ENCODE data around the gene RYR3. TPM values are rescaled to one million over a fixed set of nuclear protein-coding genes. Genes with fewer than 3 reads are reported as not detected.

Gene RYR3
- total and polyA plus RNA-seq, 2 of the 13 experiments (the other 11 are each of a cell fraction or from before 2014, with no cell fraction given): not detected

DNA sequence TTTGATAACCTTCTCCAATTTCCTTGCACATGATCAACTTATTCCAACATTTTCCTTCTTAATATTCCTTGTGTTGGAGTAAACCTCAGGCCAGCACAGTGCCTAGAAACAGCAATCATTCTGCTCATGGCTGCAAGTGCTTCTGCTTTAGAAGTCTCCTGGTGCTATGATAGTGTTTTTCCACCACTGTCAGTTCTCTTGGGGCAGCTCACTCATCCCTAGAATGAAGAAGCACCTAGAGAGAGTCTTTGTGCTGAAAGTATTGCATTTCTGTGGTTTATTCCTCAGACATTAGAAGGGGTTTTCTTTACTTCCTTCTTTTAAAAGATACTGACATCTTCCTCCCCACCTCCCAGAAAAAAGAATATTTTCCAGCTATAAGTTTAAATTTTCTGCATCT is 183.5 kb downstream of the RYR3 start:
- DNase-seq (ENCODE audit: low spot score) (no peak), FAIRE-seq (no peak), ATAC-seq (no peak)
- Histone ChIP-seq H3K9me3 (ENCODE audit: low read length) (peaks cover 4% of the 10 kb centered on the region; the same call in 1 of the 2 replicates), H3K9ac (ENCODE audit: insufficient read depth, low read depth, low read length) (no peak overlapping the region), H3K4me1 (ENCODE audit: insufficient read depth, low read length) (no peaks in the 10 kb centered on the region), H3K4me3 (replicated peaks in 1 of 3; ENCODE audit: insufficient read depth in 1 of 3, low read depth in 2 of 3, low read length in 3 of 3) (no peak overlapping the region), H2AFZ (ENCODE audit: low read length) (no peak overlapping the region), H3K79me2 (ENCODE audit: insufficient read depth, low read length) (no peaks in the 10 kb centered on the region), H3K27me3 (ENCODE audit: control insufficient read depth in 1 of 2, insufficient read depth in 2 of 2, low read length in 2 of 2) (no peaks in the 10 kb centered on the region; a peak in 1 of 5 replicates), H3K27ac (ENCODE audit: extremely low read length, insufficient read depth, low read length) (no peak overlapping the region), H4K20me1 (ENCODE audit: insufficient read depth, low read length) (no peaks in the 10 kb centered on the region), H3K36me3 (replicated peaks in 1 of 2; ENCODE audit: control insufficient read depth in 1 of 2, insufficient read depth in 2 of 2, low read length in 2 of 2) (no peaks in the 10 kb centered on the region), H3K4me2 (ENCODE audit: low read depth, low read length) (no peak overlapping the region)
- in situ Hi-C loops (cut with HindIII; ENCODE audit: extremely low pct_ligation_motif_present, low pct_unique_long_range_greater_than_20kb) (no loop called here), intact Hi-C loops (cut with micrococcal nuclease; ENCODE audit: unreplicated experiment) (no loop called here)
- BruUV-seq (replicated peaks): no TSS peak
- TF ChIP-seq ZNF780A (CRISPR knock-in tag; IDR thresholded peaks at IDR 0.05): no peak
- TF ChIP-seq MTA1 (CRISPR knock-in tag; IDR thresholded peaks at IDR 0.05; ENCODE audit: borderline replicate concordance): no peak
- ChIA-PET CTCF (ENCODE audit: low intra/inter-chr PET ratio, low total read pairs) (no interaction called here), POLR2A (no interaction called here)

DNA sequence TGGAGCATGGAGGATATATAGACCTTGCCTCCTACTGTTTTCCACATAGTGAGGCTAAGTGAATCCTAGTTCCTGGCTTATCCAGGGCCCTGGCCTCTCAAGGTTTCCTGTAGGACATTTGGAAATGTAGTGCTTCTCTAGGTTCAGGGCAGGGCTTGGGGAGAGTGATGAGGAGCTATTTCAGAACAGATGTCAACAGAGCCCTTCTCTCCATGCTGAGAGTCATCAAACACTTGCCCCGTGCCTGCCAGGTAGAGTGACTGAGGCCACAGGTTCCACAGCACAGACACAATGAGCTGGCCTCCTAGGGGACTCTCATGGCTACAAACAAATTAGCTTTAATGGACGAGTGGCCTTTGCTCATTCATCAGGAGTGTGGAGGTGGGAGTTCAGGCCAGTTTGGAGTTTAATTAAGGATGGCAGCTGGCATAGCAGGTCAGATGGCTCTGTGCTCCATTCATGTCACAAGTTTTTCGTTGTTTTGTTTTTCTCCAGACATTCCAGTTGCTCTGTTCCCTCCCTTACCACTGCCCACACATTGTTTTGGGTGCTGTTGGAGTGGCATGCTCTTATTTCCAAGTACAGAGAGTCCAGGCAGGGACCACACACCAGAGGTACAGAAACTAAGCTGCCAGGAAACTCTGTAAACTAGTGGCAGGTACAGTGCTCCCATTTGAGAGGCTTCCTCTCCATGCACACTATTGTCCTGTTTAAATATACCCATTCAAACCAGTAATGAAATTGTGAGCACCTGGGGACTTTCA is 189.8 kb downstream of the RYR3 start:
- Histone ChIP-seq H3K79me2 (ENCODE audit: insufficient read depth, low read length) (no peaks in the 10 kb centered on the region), H4K20me1 (ENCODE audit: insufficient read depth, low read length) (no peaks in the 10 kb centered on the region), H3K27ac (ENCODE audit: extremely low read length, insufficient read depth, low read length) (no peak overlapping the region), H3K27me3 (ENCODE audit: control insufficient read depth in 1 of 2, insufficient read depth in 2 of 2, low read length in 2 of 2) (no peaks in the 10 kb centered on the region; a peak in 1 of 5 replicates), H3K9ac (ENCODE audit: insufficient read depth, low read depth, low read length) (no peak overlapping the region), H3K4me3 (replicated peaks in 1 of 3; ENCODE audit: insufficient read depth in 1 of 3, low read depth in 2 of 3, low read length in 3 of 3) (no peak overlapping the region), H3K36me3 (replicated peaks in 1 of 2; ENCODE audit: control insufficient read depth in 1 of 2, insufficient read depth in 2 of 2, low read length in 2 of 2) (no peaks in the 10 kb centered on the region), H3K4me1 (ENCODE audit: insufficient read depth, low read length) (no peaks in the 10 kb centered on the region), H3K4me2 (ENCODE audit: low read depth, low read length) (no peak overlapping the region), H3K9me3 (ENCODE audit: low read length) (no peaks in the 10 kb centered on the region), H2AFZ (ENCODE audit: low read length) (no peak overlapping the region)
- ChIA-PET CTCF (ENCODE audit: low intra/inter-chr PET ratio, low total read pairs) (no interaction called here), POLR2A (no interaction called here)
- BruUV-seq (replicated peaks): no TSS peak
- FAIRE-seq (no peak), ATAC-seq (no peak), DNase-seq (ENCODE audit: low spot score) (no peak)
- intact Hi-C loops (cut with micrococcal nuclease; ENCODE audit: unreplicated experiment) (no loop called here), in situ Hi-C loops (cut with HindIII; ENCODE audit: extremely low pct_ligation_motif_present, low pct_unique_long_range_greater_than_20kb) (no loop called here)
- WGBS (ENCODE audit: low lambda C conversion rate): 0% methylated on average over 2 of the region's 3 CpGs
- no peak for TF ChIP-seq ZNF598 (CRISPR knock-in tag; IDR thresholded peaks at IDR 0.05; ENCODE audit: borderline replicate concordance)
- no peak for TF ChIP-seq ZNF766 (CRISPR knock-in tag; IDR thresholded peaks at IDR 0.05; ENCODE audit: borderline replicate concordance)
- TF ChIP-seq, protein P1, sequence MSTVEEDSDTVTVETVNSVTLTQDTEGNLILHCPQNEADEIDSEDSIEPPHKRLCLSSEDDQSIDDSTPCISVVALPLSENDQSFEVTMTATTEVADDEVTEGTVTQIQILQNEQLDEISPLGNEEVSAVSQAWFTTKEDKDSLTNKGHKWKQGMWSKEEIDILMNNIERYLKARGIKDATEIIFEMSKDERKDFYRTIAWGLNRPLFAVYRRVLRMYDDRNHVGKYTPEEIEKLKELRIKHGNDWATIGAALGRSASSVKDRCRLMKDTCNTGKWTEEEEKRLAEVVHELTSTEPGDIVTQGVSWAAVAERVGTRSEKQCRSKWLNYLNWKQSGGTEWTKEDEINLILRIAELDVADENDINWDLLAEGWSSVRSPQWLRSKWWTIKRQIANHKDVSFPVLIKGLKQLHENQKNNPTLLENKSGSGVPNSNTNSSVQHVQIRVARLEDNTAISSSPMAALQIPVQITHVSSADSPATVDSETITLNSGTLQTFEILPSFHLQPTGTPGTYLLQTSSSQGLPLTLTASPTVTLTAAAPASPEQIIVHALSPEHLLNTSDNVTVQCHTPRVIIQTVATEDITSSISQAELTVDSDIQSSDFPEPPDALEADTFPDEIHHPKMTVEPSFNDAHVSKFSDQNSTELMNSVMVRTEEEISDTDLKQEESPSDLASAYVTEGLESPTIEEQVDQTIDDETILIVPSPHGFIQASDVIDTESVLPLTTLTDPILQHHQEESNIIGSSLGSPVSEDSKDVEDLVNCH (CRISPR knock-in tag; IDR thresholded peaks at IDR 0.05): no peak
- TF ChIP-seq SPEN (CRISPR knock-in tag; IDR thresholded peaks at IDR 0.05; ENCODE audit: low read depth): no peak
- TF ChIP-seq ZNF292 (CRISPR knock-in tag; IDR thresholded peaks at IDR 0.05; ENCODE audit: borderline replicate concordance, low read depth): no peak
- TF ChIP-seq ZSCAN21 (CRISPR knock-in tag; IDR thresholded peaks at IDR 0.05; ENCODE audit: borderline replicate concordance): no peak
- TF ChIP-seq NR2C2 (CRISPR knock-in tag; IDR thresholded peaks at IDR 0.05; ENCODE audit: borderline replicate concordance): no peak
- TF ChIP-seq, protein P2, sequence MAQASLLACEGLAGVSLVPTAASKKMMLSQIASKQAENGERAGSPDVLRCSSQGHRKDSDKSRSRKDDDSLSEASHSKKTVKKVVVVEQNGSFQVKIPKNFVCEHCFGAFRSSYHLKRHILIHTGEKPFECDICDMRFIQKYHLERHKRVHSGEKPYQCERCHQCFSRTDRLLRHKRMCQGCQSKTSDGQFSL (CRISPR knock-in tag; IDR thresholded peaks at IDR 0.05): no peak
- no peak for TF ChIP-seq ZBTB7B (CRISPR knock-in tag; IDR thresholded peaks at IDR 0.05)
- no peak for TF ChIP-seq ZNF713 (CRISPR knock-in tag; IDR thresholded peaks at IDR 0.05)
- TF ChIP-seq HNF4A (CRISPR knock-in tag; IDR thresholded peaks at IDR 0.05): no peak
- TF ChIP-seq, protein P3, sequence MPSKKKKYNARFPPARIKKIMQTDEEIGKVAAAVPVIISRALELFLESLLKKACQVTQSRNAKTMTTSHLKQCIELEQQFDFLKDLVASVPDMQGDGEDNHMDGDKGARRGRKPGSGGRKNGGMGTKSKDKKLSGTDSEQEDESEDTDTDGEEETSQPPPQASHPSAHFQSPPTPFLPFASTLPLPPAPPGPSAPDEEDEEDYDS (CRISPR knock-in tag; IDR thresholded peaks at IDR 0.05): no peak
- no peak for TF ChIP-seq ISL2 (CRISPR knock-in tag; IDR thresholded peaks at IDR 0.05)
- TF ChIP-seq PPARG (CRISPR knock-in tag; conservative IDR thresholded peaks at IDR 0.05): no peak
- no peak for TF ChIP-seq ZFAT (CRISPR knock-in tag; conservative IDR thresholded peaks at IDR 0.05)

Data from HepG2 (cell line).